HEK293 (cell line): Measurements from ENCODE around the gene ZNF514.

ENCODE experiments used
- TF ChIP-seq, protein P1 (sequence below): fragments of 450-650 bp; formaldehyde crosslinking; IDR thresholded peaks from 2 replicates; pipeline ENCODE4 v1.5.1; 2016; ENCODE audit warnings: missing biosample characterization, missing genetic modification characterization
- TF ChIP-seq, protein P2 (sequence below): fragments of 450-650 bp; IDR thresholded peaks from 2 replicates; pipeline ENCODE4 v1.5.1; 2018; ENCODE audit warnings: missing biosample characterization, mild to moderate bottlenecking, missing genetic modification characterization

DNA sequence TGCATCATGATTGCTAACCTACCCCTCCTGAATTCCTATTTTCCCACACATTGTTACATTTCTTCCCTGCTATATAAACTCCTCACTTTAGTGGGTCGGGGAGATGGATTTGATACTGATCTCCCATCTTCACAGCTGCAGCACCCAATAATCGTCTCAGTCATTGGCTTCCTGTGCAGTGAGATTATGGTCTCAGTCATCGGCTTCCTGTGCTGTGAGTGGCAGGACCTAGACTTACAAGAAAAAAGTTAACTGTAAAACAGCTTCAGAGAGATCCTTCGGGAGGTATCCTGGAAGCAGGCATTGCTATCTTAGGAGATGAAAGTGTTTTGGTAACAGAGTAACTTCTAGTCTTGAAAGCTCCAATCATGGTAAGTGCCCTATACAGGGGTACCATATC lies 44.3 kb upstream of the ZNF514 start:
- TF ChIP-seq, protein P1, sequence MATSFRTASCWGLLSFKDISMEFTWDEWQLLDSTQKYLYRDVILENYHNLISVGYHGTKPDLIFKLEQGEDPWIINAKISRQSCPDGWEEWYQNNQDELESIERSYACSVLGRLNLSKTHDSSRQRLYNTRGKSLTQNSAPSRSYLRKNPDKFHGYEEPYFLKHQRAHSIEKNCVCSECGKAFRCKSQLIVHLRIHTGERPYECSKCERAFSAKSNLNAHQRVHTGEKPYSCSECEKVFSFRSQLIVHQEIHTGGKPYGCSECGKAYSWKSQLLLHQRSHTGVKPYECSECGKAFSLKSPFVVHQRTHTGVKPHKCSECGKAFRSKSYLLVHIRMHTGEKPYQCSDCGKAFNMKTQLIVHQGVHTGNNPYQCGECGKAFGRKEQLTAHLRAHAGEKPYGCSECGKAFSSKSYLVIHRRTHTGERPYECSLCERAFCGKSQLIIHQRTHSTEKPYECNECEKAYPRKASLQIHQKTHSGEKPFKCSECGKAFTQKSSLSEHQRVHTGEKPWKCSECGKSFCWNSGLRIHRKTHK (tag by site-specific recombination) = no peak
- TF ChIP-seq, protein P2, sequence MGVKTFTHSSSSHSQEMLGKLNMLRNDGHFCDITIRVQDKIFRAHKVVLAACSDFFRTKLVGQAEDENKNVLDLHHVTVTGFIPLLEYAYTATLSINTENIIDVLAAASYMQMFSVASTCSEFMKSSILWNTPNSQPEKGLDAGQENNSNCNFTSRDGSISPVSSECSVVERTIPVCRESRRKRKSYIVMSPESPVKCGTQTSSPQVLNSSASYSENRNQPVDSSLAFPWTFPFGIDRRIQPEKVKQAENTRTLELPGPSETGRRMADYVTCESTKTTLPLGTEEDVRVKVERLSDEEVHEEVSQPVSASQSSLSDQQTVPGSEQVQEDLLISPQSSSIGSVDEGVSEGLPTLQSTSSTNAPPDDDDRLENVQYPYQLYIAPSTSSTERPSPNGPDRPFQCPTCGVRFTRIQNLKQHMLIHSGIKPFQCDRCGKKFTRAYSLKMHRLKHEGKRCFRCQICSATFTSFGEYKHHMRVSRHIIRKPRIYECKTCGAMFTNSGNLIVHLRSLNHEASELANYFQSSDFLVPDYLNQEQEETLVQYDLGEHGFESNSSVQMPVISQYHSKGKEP = no peak
